ENCODE data around the gene ANTXR2. TPM values are rescaled to one million over a fixed set of nuclear protein-coding genes. Genes with fewer than 3 reads are reported as not detected.

Gene ANTXR2
- total and polyA plus RNA-seq, 2 of the 8 experiments (the other 6 are each of a cell fraction or from before 2014, with no cell fraction given): 1.1 to 7.5 TPM

GRCh38 chr4:79869597-79870237 is 203.3 kb downstream of the ANTXR2 start:
- no peak overlapping the region for H2BK12ac ChIP-seq (ENCODE audit: low read depth, low read length)
- H2BK5ac ChIP-seq (ENCODE audit: low read depth, low read length): no peak overlapping the region
- no peak overlapping the region for H3K4me3 ChIP-seq (ENCODE audit: extremely low read depth in 1 of 4, insufficient read depth in 2 of 4, low read depth in 3 of 4, low read length in 4 of 4)
- no peak overlapping the region for H3K4ac ChIP-seq (replicated peaks; ENCODE audit: insufficient read length, low read depth, low read length)
- POLR2A ChIA-PET (ENCODE audit: partially characterized antibody): no interaction called here
- H2AFZ ChIP-seq (ENCODE audit: low read length): no peak overlapping the region
- DNase-seq (ENCODE audit: low read depth in 1 of 2, low spot score in 2 of 2): no peak
- no peak overlapping the region for H3K4me2 ChIP-seq (ENCODE audit: insufficient read depth in 1 of 2, low read depth in 2 of 2, low read length in 2 of 2)
- H3K9me3 ChIP-seq (ENCODE audit: insufficient read depth in 2 of 2, low read depth in 1 of 2, low read length in 1 of 2): no peaks in the 10 kb centered on the region
- CTCF ChIA-PET (ENCODE audit: partially characterized antibody): no interaction called here
- no peak overlapping the region for H3K56ac ChIP-seq (replicated peaks; ENCODE audit: insufficient read length, low read depth, low read length)
- no peak overlapping the region for H3K9ac ChIP-seq (replicated peaks in 1 of 4; ENCODE audit: extremely low read depth in 1 of 4, low read depth in 3 of 4, low read length in 3 of 4)
- no peaks in the 10 kb centered on the region for H3K79me2 ChIP-seq (ENCODE audit: control insufficient read depth in 1 of 2, insufficient read depth in 2 of 2, low read length in 2 of 2)
- H4K8ac ChIP-seq (ENCODE audit: extremely low read depth, insufficient read depth, low read length): no peak overlapping the region
- no peak overlapping the region for H2BK120ac ChIP-seq (replicated peaks; ENCODE audit: low read depth, low read length)
- H3K23ac ChIP-seq (ENCODE audit: insufficient read length): no peak overlapping the region
- no peak for FAIRE-seq
- no peaks in the 10 kb centered on the region for H4K20me1 ChIP-seq (replicated peaks in 1 of 2; ENCODE audit: control insufficient read depth in 1 of 2, insufficient read depth in 2 of 2, low read length in 2 of 2)
- H3K23me2 ChIP-seq (ENCODE audit: low read depth, low read length): no peaks in the 10 kb centered on the region
- H4K5ac ChIP-seq (ENCODE audit: insufficient read length, low read depth, low read length): no peak overlapping the region
- no peak overlapping the region for H3K14ac ChIP-seq (ENCODE audit: insufficient read length)
- 81% methylated on average over 4 of the region's 4 CpGs; no CpG with 5 or more reads in 1 of the 2 experiments for WGBS, 2 experiments (ENCODE audit: extremely low coverage in 1 of 2, insufficient coverage in 1 of 2, insufficient read length in 1 of 2, insufficient replicate concordance in 2 of 2, low coverage in 1 of 2, low lambda C conversion rate in 2 of 2, missing lambda C conversion rate in 1 of 2)
- no peak overlapping the region for H3K18ac ChIP-seq (ENCODE audit: extremely low read depth, low read length)
- TF ChIP-seq TAF1 (IDR thresholded peaks at IDR 0.05; ENCODE audit: low read depth, low read length): no peak
- no peak for TF ChIP-seq SP4 (IDR thresholded peaks at IDR 0.05; ENCODE audit: low read length)
- H3K27me3 ChIP-seq (replicated peaks in 1 of 4; ENCODE audit: control insufficient read depth in 3 of 4, extremely low read depth in 1 of 4, insufficient read depth in 3 of 4, low read length in 3 of 4): no peaks in the 10 kb centered on the region
- H2AK5ac ChIP-seq (ENCODE audit: low read depth, low read length): no peak overlapping the region
- no peak overlapping the region for H2BK20ac ChIP-seq (ENCODE audit: low read length)
- no peaks in the 10 kb centered on the region for H3K79me1 ChIP-seq (ENCODE audit: low read depth, low read length)
- H4K91ac ChIP-seq (replicated peaks; ENCODE audit: insufficient read length, low read length): no peak overlapping the region
- H3K36me3 ChIP-seq (ENCODE audit: control insufficient read depth in 2 of 4, insufficient read depth in 4 of 4, low read length in 3 of 4): no peaks in the 10 kb centered on the region
- no peak overlapping the region for H3K27ac ChIP-seq (ENCODE audit: low read depth, low read length)
- H3K4me1 ChIP-seq (replicated peaks in 1 of 4; ENCODE audit: control insufficient read depth in 3 of 4, insufficient read depth in 4 of 4, low read length in 3 of 4): no peaks in the 10 kb centered on the region
- no peak overlapping the region for H2BK15ac ChIP-seq (ENCODE audit: low read length)

All from H1 (cell line).